Glutamatergic neuron (in vitro differentiated cells): ENCODE measurements around the gene NBEAL1. TPM values are rescaled to one million over a fixed set of nuclear protein-coding genes. Genes with fewer than 3 reads are reported as not detected.
"Not testable (repeated sequence)": the region's sequence is repeated elsewhere in the genome, so short reads cannot be mapped to it uniquely, and the experiment has no call there.

ENCODE experiments used
- DNase-seq: peaks from one replicate; pipeline ENCODE4 v3.0.0; 2022
- H3K27ac Mint-ChIP-seq: one replicate; pipeline ENCODE4 v1.8.0; 2020; ENCODE audit warnings: mild to moderate bottlenecking, mixed read lengths, inconsistent platforms; ENCODE audit not compliant: unreplicated experiment
- H3K27me3 Mint-ChIP-seq: one replicate; pipeline ENCODE4 v1.8.0; 2020; ENCODE audit warnings: mild to moderate bottlenecking, moderate library complexity, mixed read lengths, inconsistent platforms; ENCODE audit not compliant: unreplicated experiment
- H3K36me3 Mint-ChIP-seq: one replicate; pipeline ENCODE4 v1.8.0; 2020; ENCODE audit warnings: mild to moderate bottlenecking, mixed read lengths, inconsistent platforms; ENCODE audit not compliant: unreplicated experiment
- H3K4me1 Mint-ChIP-seq: one replicate; pipeline ENCODE4 v1.8.0; 2020; ENCODE audit warnings: mild to moderate bottlenecking, low read depth, mixed read lengths, inconsistent platforms; ENCODE audit not compliant: unreplicated experiment
- H3K4me3 Mint-ChIP-seq: one replicate; pipeline ENCODE4 v1.8.0; 2020; ENCODE audit warnings: mild to moderate bottlenecking, mixed read lengths, inconsistent platforms; ENCODE audit not compliant: unreplicated experiment
- H3K9me3 Mint-ChIP-seq: one replicate; pipeline ENCODE4 v1.8.0; 2020; ENCODE audit warnings: mild to moderate bottlenecking, moderate library complexity, mixed read lengths, inconsistent platforms; ENCODE audit not compliant: unreplicated experiment
- CTCF ChIP-seq: fragments of 200-600 bp; sonication (generic); IDR thresholded peaks from one replicate; pipeline ENCODE4 v1.5.0; 2021; ENCODE audit not compliant: partially characterized antibody, unreplicated experiment
- total RNA-seq: library from RNA; stranded (reverse); fragmentation: NEBNext Ultra II Directional; extraction: Animal tissue kit (Norgen Biotek cat#: 25700); gene quantifications from one replicate; pipeline ENCODE4 v1.2.1, GENCODE V29; 2021; ENCODE audit not compliant: unreplicated experiment

The NBEAL1 gene
- total RNA-seq, 1 donor from 2014 or later, result 19.0 TPM

GRCh38 chr2:203225423-203226039 lies 210.9 kb downstream of the NBEAL1 start:
- H3K4me1 Mint-ChIP-seq, result no peaks in the 10 kb centered on the region
- DNase-seq, result peak; percentile 40
- H3K27ac Mint-ChIP-seq, result no peak overlapping the region
- no peak overlapping the region for H3K4me3 Mint-ChIP-seq
- no peaks in the 10 kb centered on the region for H3K27me3 Mint-ChIP-seq
- TF ChIP-seq CTCF, result peak; percentile 88
- H3K36me3 Mint-ChIP-seq, result no peaks in the 10 kb centered on the region
- H3K9me3 Mint-ChIP-seq, result no peaks in the 10 kb centered on the region

- not testable (repeated sequence) for H3K27ac Mint-ChIP-seq, H3K27me3 Mint-ChIP-seq, H3K36me3 Mint-ChIP-seq, H3K9me3 Mint-ChIP-seq, H3K4me3 Mint-ChIP-seq, H3K4me1 Mint-ChIP-seq, DNase-seq
These were observed 215.0 kb downstream of the NBEAL1 start for GRCh38 chr2:203229674-203230073.

- TF ChIP-seq CTCF, result no peak
- no peaks in the 10 kb centered on the region for H3K27me3 Mint-ChIP-seq
- H3K4me3 Mint-ChIP-seq, result peak overlapping the region; percentile 78
- peaks cover 9% of the 10 kb centered on the region for H3K36me3 Mint-ChIP-seq
- no peak for DNase-seq
- peak overlapping the region; percentile 17 for H3K27ac Mint-ChIP-seq
- H3K4me1 Mint-ChIP-seq, result peaks cover 5% of the 10 kb centered on the region
- H3K9me3 Mint-ChIP-seq, result peaks cover 6% of the 10 kb centered on the region
These were observed 222.9 kb downstream of the NBEAL1 start for GRCh38 chr2:203237346-203238238.

GRCh38 chr2:203238292-203238703 lies 223.6 kb downstream of the NBEAL1 start:
- peak overlapping the region; percentile 84 for H3K4me3 Mint-ChIP-seq
- no peak for DNase-seq
- H3K9me3 Mint-ChIP-seq, result peaks cover 6% of the 10 kb centered on the region
- H3K27me3 Mint-ChIP-seq, result no peaks in the 10 kb centered on the region
- H3K36me3 Mint-ChIP-seq, result peaks cover 9% of the 10 kb centered on the region
- no peak for TF ChIP-seq CTCF
- H3K27ac Mint-ChIP-seq, result peak overlapping the region; percentile 68
- H3K4me1 Mint-ChIP-seq, result peaks cover 5% of the 10 kb centered on the region

GRCh38 chr2:203238704-203239526 lies 224.2 kb downstream of the NBEAL1 start, which contains the start of gene CYP20A1:
TSS of gene CYP20A1 (plus strand) at chr2:203239018. CDS start at chr2:203239063, 45 bp downstream.
- Mint-ChIP-seq H3K4me3 (peak within 1 kb of the TSS; percentile 97), H3K4me1 (peaks cover 5% of the 10 kb centered on the region), H3K9me3 (peaks cover 6% of the 10 kb centered on the region), H3K36me3 (peaks cover 9% of the 10 kb centered on the region), H3K27ac (peak within 1 kb of the TSS; percentile 97), H3K27me3 (no peaks in the 10 kb centered on the region)
- TF ChIP-seq CTCF, result no peak
- DNase-seq, result peak; percentile 98
